Measurements from ENCODE around the gene DHX9.
"Not testable (repeated sequence)": the region's sequence is repeated elsewhere in the genome, so short reads cannot be mapped to it uniquely, and the experiment has no call there.

The DHX9 gene

GRCh38 chr1:182897696-182898095, 58.5 kb downstream of the DHX9 start:
- Histone ChIP-seq H3K9ac (ENCODE audit: low read length) (no peak overlapping the region), H3K36me3 (ENCODE audit: insufficient read depth, low read length) (no peaks in the 10 kb centered on the region), H3K27me3 (ENCODE audit: control insufficient read depth in 1 of 2, insufficient read depth in 2 of 2, low read length in 2 of 2) (no peaks in the 10 kb centered on the region), H3K4me3 (ENCODE audit: low read depth in 1 of 2, low read length in 2 of 2) (no peak overlapping the region), H3K27ac (ENCODE audit: low read depth, low read length) (no peak overlapping the region), H3K4me1 (ENCODE audit: insufficient read depth, low read length) (no peaks in the 10 kb centered on the region), H3K9me3 (ENCODE audit: low read length) (no peaks in the 10 kb centered on the region)

DNA sequence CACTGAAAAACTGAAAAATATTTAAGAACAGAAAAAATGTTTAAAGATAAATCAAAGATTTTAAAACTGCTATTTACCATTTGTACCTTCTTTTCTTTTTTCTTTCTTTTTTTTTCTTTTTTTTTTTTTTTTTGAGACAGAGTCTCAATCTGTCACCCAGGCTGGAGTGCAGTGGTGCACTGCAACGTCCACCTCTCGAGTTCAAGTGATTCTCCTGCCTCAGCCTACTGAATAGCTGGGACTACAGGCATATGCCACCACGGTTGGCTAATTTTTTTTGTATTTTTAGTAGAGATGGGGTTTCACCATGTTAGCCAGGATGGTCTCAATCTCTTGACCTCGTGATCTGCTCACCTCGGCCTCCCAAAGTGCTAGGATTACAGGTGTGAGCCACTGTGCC, 62.8 kb downstream of the DHX9 start:
- H3K4me3 ChIP-seq (ENCODE audit: low read depth in 1 of 2, low read length in 2 of 2); H3K9me3 ChIP-seq (ENCODE audit: low read length); H3K36me3 ChIP-seq (ENCODE audit: insufficient read depth, low read length); H3K27ac ChIP-seq (ENCODE audit: low read depth, low read length); H3K4me1 ChIP-seq (ENCODE audit: insufficient read depth, low read length); H3K27me3 ChIP-seq (ENCODE audit: control insufficient read depth in 1 of 2, insufficient read depth in 2 of 2, low read length in 2 of 2); H3K9ac ChIP-seq (ENCODE audit: low read length): not testable (repeated sequence)

DNA sequence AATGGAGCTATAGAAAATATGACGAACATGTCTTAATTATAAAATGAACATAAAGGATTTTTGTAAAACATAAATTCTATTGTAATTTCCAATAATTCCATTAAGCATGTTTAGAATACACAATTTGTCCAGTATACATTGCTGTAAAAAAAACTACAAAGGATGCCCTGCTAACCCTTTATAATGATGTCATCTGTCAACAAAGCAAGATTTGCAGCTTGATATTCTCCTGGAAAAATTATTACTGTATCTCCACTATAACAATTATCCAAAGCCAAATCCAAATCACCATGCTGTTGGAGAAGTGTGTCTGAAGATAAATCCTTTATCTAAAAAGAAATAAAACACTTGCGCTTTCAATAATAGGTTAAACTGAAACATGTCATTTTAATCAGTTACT, 66.2 kb downstream of the DHX9 start:
- Histone ChIP-seq H3K9me3 (ENCODE audit: low read length) (no peaks in the 10 kb centered on the region), H3K36me3 (ENCODE audit: insufficient read depth, low read length) (no peaks in the 10 kb centered on the region), H3K27ac (ENCODE audit: low read depth, low read length) (no peak overlapping the region), H3K9ac (ENCODE audit: low read length) (no peak overlapping the region), H3K4me3 (ENCODE audit: low read depth in 1 of 2, low read length in 2 of 2) (no peak overlapping the region), H3K27me3 (ENCODE audit: control insufficient read depth in 1 of 2, insufficient read depth in 2 of 2, low read length in 2 of 2) (no peaks in the 10 kb centered on the region), H3K4me1 (ENCODE audit: insufficient read depth, low read length) (no peaks in the 10 kb centered on the region)

DNA sequence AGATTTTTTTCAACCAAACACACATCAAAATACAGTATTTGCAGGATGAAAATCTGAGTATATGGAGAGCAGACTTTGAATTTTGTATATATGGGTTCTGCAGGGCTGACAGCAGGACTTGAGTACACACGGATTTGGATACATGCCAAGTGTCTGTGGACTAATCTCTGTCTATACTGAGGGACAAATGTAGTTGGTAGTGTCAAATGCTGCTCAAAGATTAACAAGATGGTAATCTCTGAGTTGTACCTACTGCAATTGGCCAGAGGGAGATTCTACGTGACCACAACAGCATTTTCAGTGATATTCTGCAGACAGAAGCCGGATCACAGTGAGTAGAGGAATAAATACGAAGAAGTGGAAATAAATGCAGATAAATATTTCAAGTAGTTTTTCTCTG, 70.4 kb downstream of the DHX9 start:
- no peaks in the 10 kb centered on the region for H3K27me3 ChIP-seq (ENCODE audit: control insufficient read depth in 1 of 2, insufficient read depth in 2 of 2, low read length in 2 of 2)
- no peak overlapping the region for H3K4me3 ChIP-seq (ENCODE audit: low read depth in 1 of 2, low read length in 2 of 2)
- H3K27ac ChIP-seq (ENCODE audit: low read depth, low read length), result no peak overlapping the region
- H3K9me3 ChIP-seq (ENCODE audit: low read length), result no peaks in the 10 kb centered on the region
- H3K4me1 ChIP-seq (ENCODE audit: insufficient read depth, low read length), result no peaks in the 10 kb centered on the region
- no peaks in the 10 kb centered on the region for H3K36me3 ChIP-seq (ENCODE audit: insufficient read depth, low read length)
- H3K9ac ChIP-seq (ENCODE audit: low read length), result no peak overlapping the region

DNA sequence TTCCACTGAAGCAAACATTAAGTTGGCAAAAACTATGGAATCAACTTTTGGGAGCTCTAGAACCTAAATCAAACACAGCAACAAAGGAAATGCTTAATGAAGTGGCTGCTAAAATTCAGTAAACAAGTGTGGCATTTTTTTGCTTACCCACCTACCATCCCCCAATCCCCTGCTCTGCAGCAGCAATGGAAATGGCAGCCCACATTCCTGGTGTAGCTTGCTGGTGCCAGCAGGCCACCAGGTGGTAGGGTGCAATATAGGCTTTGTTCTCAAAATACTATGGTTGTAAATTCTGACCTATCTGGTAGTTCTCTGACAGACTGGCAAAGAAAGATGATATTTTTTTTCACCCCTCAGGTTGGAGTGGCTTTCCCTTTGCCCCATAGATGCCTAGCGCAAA, 71.0 kb downstream of the DHX9 start:
- no peaks in the 10 kb centered on the region for H3K9me3 ChIP-seq (ENCODE audit: low read length)
- no peaks in the 10 kb centered on the region for H3K27me3 ChIP-seq (ENCODE audit: control insufficient read depth in 1 of 2, insufficient read depth in 2 of 2, low read length in 2 of 2)
- no peaks in the 10 kb centered on the region for H3K36me3 ChIP-seq (ENCODE audit: insufficient read depth, low read length)
- no peak overlapping the region for H3K4me3 ChIP-seq (ENCODE audit: low read depth in 1 of 2, low read length in 2 of 2)
- H3K9ac ChIP-seq (ENCODE audit: low read length), result no peak overlapping the region
- no peaks in the 10 kb centered on the region for H3K4me1 ChIP-seq (ENCODE audit: insufficient read depth, low read length)
- H3K27ac ChIP-seq (ENCODE audit: low read depth, low read length), result no peak overlapping the region

DNA sequence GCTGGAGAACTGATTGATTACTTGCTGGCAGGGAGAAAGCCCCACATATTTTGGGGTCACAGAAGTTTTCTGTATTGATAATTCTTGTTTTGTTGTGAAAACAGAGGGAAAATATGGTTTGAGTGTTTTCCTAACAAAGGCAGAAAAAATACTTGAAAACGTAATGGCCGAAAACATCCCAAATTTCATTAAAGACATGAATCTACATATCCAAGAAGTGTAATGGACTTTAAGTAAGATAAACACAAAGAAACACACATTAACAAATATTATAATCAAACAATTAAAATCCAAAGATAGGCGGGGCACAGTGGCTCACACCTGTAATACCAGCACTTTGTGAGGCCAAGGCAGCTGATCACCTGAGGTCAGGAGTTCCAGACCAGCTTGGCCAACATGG, 74.3 kb downstream of the DHX9 start:
- H3K4me1 ChIP-seq (ENCODE audit: insufficient read depth, low read length), result no peaks in the 10 kb centered on the region
- no peak overlapping the region for H3K27ac ChIP-seq (ENCODE audit: low read depth, low read length)
- H3K9ac ChIP-seq (ENCODE audit: low read length), result no peak overlapping the region
- H3K9me3 ChIP-seq (ENCODE audit: low read length), result no peaks in the 10 kb centered on the region
- H3K27me3 ChIP-seq (ENCODE audit: control insufficient read depth in 1 of 2, insufficient read depth in 2 of 2, low read length in 2 of 2), result no peaks in the 10 kb centered on the region
- H3K36me3 ChIP-seq (ENCODE audit: insufficient read depth, low read length), result no peaks in the 10 kb centered on the region
- H3K4me3 ChIP-seq (ENCODE audit: low read depth in 1 of 2, low read length in 2 of 2), result no peak overlapping the region

DNA sequence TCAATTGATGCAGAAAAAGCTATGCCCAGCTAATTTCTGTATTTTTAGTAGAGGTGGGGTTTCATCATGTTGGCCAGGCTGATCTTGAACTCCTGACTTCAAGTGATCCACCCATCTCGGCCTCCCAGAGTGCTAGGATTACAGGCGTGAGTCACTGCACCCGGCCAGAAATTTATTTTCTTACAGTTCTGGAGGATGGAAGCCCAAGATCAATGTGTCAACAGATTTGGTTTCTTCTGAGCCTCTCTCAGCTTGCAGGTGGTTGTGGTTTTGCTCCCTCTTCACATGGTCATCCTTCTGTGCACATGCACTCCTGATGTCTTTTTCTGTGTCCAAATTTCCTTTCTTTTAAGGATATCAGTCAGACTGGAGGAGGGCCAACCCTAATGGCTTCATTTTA, 78.2 kb downstream of the DHX9 start:
- Histone ChIP-seq H3K9ac (ENCODE audit: low read length) (no peak overlapping the region), H3K27me3 (ENCODE audit: control insufficient read depth in 1 of 2, insufficient read depth in 2 of 2, low read length in 2 of 2) (no peaks in the 10 kb centered on the region), H3K27ac (ENCODE audit: low read depth, low read length) (no peak overlapping the region), H3K4me3 (ENCODE audit: low read depth in 1 of 2, low read length in 2 of 2) (no peak overlapping the region), H3K4me1 (ENCODE audit: insufficient read depth, low read length) (no peaks in the 10 kb centered on the region), H3K9me3 (ENCODE audit: low read length) (no peaks in the 10 kb centered on the region), H3K36me3 (ENCODE audit: insufficient read depth, low read length) (no peaks in the 10 kb centered on the region)

DNA sequence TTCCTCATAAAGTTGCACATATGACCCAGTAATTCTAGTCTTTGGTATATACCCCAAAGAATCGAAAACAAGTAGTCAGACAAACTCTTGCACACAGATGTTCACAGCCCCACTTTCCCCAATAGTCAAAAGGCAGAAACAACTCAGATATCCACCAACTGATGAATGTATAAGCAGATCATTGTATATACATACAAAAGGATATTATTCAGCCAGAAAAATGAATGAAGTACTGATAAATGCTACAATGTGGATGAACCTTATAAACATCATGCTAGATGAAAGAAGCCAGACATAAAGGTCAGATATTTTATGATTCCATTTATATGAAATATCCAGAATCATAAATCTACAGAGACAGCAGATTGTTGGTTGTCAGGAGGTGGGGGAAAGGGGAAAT, 86.5 kb downstream of the DHX9 start:
- Histone ChIP-seq H3K9ac (ENCODE audit: low read length) (no peak overlapping the region), H3K9me3 (ENCODE audit: low read length) (no peaks in the 10 kb centered on the region), H3K27ac (ENCODE audit: low read depth, low read length) (no peak overlapping the region), H3K36me3 (ENCODE audit: insufficient read depth, low read length) (no peaks in the 10 kb centered on the region), H3K4me3 (ENCODE audit: low read depth in 1 of 2, low read length in 2 of 2) (no peak overlapping the region), H3K27me3 (ENCODE audit: control insufficient read depth in 1 of 2, insufficient read depth in 2 of 2, low read length in 2 of 2) (no peaks in the 10 kb centered on the region), H3K4me1 (ENCODE audit: insufficient read depth, low read length) (no peaks in the 10 kb centered on the region)

GRCh38 chr1:182927693-182928433, 88.7 kb downstream of the DHX9 start:
- Histone ChIP-seq H3K9me3 (ENCODE audit: low read length) (no peaks in the 10 kb centered on the region), H3K9ac (ENCODE audit: low read length) (no peak overlapping the region), H3K27me3 (ENCODE audit: control insufficient read depth in 1 of 2, insufficient read depth in 2 of 2, low read length in 2 of 2) (no peaks in the 10 kb centered on the region), H3K4me3 (ENCODE audit: low read depth in 1 of 2, low read length in 2 of 2) (no peak overlapping the region), H3K27ac (ENCODE audit: low read depth, low read length) (no peak overlapping the region), H3K4me1 (ENCODE audit: insufficient read depth, low read length) (no peaks in the 10 kb centered on the region), H3K36me3 (ENCODE audit: insufficient read depth, low read length) (no peaks in the 10 kb centered on the region)

DNA sequence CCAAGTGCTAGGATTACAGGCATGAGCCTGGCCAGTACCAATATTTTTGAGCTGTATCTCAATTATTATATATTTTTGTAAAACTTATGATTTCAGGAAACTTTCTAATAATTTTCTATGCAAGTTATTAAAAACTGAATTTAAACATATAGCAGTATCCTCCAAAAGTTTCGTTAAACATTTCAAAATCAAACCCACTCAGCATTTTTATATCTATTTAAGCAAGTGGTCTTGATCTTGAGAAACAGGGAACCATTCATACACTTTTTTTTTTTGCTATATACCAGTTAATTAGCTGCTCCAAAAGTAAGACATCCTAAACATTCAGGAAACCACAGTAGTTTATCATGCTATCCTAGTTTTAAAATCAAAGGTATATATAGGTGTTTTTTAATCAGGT, 91.8 kb downstream of the DHX9 start:
- Histone ChIP-seq H3K4me1 (ENCODE audit: insufficient read depth, low read length) (no peaks in the 10 kb centered on the region), H3K27ac (ENCODE audit: low read depth, low read length) (no peak overlapping the region), H3K9me3 (ENCODE audit: low read length) (no peaks in the 10 kb centered on the region), H3K36me3 (ENCODE audit: insufficient read depth, low read length) (no peaks in the 10 kb centered on the region), H3K9ac (ENCODE audit: low read length) (no peak overlapping the region), H3K27me3 (ENCODE audit: control insufficient read depth in 1 of 2, insufficient read depth in 2 of 2, low read length in 2 of 2) (no peaks in the 10 kb centered on the region), H3K4me3 (ENCODE audit: low read depth in 1 of 2, low read length in 2 of 2) (no peak overlapping the region)

DNA sequence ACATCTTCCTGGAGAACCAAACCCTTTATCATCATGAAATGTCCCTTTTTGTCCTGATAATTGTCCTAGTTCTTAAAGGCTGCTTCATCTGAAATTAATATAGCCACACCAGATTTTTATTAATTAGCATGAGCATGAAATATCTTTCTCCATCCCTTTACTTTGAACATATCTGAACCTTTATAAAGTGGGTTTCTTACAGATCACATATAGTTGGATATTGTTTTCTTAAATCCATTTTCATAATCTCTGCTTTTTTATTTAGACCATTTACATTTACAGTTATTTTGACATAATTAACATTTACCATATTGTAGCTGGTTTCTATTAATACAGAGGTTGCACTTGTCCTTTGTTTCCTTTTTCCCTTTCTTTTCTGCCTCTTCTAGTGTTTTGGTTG, 96.6 kb downstream of the DHX9 start:
- no peaks in the 10 kb centered on the region for H3K27me3 ChIP-seq (ENCODE audit: control insufficient read depth in 1 of 2, insufficient read depth in 2 of 2, low read length in 2 of 2)
- no peak overlapping the region for H3K9ac ChIP-seq (ENCODE audit: low read length)
- no peak overlapping the region for H3K4me3 ChIP-seq (ENCODE audit: low read depth in 1 of 2, low read length in 2 of 2)
- no peaks in the 10 kb centered on the region for H3K9me3 ChIP-seq (ENCODE audit: low read length)
- H3K36me3 ChIP-seq (ENCODE audit: insufficient read depth, low read length), result no peaks in the 10 kb centered on the region
- no peaks in the 10 kb centered on the region for H3K4me1 ChIP-seq (ENCODE audit: insufficient read depth, low read length)
- H3K27ac ChIP-seq (ENCODE audit: low read depth, low read length), result no peak overlapping the region

All from muscle layer of colon (tissue), 2 donors.